HG03469 (cell line): ENCODE results near the gene APBA2.
"Not testable (repeated sequence)": the region's sequence is repeated elsewhere in the genome, so short reads cannot be mapped to it uniquely, and the experiment has no call there.

Source experiments
- ATAC-seq: cut with Tn5 transposase; IDR thresholded peaks from one replicate; pipeline ENCODE4 v1.9.1; 2021; ENCODE audit warnings: mild to moderate bottlenecking, moderate library complexity, moderate number of reproducible peaks; ENCODE audit not compliant: unreplicated experiment

Gene APBA2

DNA sequence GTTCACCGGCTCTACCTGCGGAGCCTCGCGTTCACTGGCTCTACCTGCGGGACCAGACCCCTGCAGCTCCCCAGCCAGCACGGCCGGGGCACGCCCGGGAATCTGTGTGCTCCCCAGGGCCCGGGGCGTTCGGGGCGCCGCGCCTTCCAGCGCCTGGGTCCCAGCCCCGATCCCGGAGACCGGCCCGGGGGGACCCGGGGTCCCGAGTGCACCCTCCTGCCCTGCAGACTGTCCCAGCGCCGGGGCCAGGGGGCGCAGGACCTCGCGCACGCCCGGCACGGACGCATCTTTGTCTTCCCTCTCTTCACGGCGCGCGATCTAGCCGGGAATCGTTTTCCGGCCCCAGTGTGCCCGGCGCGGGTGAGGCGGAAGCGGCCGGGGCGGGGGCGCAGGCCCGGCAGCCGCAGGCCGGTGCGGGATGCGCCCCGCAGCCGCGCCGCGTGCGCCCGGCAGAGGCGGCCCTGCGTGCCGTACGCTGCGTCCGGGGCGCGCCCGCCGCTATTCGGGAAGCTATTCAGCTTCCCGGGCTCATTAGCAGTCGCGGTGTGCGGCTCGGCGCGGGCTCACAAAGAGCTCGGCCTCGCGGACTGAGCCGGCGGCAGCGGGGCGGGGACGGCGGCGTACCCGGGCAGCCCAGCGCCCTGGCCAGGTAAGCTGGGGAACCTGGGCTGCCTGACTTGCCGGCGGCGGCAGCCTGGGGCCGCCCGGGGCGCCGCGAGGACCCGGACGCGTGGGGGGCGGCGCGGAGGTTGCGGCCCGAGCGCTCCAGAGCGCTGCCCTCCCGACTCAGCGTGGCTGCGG is at the start of gene APBA2:
Gene APBA2, plus strand, starts transcription at position 345 of the 801 bp plus-strand sequence. CDS start 167,911 bp downstream, outside the sequence.
- no peak for ATAC-seq

DNA sequence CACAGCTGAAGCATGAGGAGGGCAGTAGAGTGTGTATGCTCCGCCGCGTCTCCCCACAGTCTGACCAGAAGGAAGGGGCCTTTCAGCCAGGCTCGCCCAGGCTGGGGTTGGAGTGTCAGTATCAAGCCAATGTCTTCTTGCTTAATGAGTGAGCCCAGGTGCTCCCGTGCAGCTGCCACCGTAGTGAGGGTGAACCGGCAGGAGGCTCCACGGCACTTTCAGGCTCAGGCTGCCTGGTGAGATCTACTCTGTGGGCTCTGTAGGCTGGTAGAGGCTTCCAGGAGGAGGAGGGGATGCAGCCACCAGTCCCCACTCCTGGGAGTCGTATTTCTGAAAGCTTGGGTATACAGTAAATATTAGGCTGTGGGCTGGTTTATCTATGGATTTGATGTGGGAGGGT is 45.5 kb upstream of the APBA2 start:
- ATAC-seq = not testable (repeated sequence)

DNA sequence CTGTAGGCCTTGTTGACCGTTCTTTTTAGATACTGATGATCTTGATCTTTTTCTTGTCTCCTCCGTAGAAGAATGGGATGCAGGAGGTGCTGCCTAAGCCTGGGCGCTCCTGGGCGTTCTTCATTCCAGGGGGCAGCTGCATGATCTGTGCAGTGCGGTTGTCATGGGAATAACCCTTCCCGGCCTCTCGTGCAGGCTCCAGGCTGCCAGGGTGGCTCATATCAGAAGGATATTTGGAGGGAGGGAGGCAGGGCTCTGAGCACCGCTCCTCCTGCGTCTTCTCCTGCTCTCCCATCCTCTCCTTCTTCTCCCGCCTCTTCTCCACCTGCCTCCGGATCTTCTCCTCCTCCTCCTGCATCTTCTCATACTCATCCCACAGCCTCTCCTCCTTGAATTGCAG is 43.6 kb upstream of the APBA2 start:
- ATAC-seq = not testable (repeated sequence)

DNA sequence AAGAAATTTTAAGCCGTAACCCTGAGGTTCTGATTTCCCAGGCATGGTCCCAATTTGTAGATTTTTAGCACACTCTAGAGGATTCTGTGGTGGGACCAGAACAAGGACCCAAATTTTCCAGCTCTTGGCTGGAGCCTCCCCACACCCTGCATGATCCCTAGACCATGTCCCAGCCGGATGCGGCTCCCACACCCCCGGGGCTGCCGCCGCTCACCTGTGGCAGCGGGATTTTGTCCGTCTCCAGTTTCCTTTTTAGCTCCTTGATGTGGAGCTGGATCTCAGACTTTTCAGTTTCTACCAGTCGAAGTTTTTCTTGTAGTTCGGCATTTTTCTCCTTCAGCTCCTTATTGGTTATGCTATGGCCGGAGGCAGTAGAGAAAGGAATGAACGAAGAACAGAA is 42.3 kb upstream of the APBA2 start:
- not testable (repeated sequence) for ATAC-seq

DNA sequence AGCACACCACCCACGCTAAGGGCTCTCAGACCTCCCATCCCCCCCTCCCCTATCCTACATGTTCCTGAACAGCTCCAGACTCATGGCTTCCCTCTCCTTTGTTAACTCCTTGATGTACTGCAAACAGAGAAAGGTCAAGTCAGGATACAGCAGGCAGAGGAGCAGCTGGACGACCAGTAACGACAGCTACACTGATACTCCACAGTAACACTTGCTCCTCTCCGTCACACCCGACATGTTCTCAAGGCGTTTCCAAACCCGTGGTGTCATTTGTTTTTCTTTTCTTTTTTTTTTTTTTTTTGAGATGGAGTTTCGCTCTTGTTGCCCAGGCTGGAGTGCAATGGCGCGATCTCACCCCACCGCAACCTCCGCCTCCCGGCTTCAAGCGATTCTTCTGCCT is 41.6 kb upstream of the APBA2 start:
- ATAC-seq = not testable (repeated sequence)

DNA sequence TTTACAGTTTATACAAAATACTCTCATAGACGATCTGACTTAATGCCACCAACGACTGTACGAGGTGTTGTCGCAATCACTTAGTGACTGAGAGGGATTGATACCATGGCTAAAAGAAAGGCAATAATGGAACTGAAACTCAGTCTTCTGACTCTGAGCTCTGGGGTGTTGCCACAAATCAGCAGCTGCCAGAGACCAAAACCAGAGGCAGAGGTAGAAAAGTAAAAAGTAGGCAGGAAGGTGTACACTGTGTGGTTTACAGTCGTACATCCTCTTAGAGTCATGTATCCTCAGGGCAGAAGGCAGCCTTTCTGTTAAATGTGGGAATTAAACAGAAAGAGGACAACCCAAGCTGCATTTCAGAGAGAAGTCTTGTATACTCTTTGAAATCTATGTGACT is 38.5 kb upstream of the APBA2 start:
- ATAC-seq = peak; percentile 36

DNA sequence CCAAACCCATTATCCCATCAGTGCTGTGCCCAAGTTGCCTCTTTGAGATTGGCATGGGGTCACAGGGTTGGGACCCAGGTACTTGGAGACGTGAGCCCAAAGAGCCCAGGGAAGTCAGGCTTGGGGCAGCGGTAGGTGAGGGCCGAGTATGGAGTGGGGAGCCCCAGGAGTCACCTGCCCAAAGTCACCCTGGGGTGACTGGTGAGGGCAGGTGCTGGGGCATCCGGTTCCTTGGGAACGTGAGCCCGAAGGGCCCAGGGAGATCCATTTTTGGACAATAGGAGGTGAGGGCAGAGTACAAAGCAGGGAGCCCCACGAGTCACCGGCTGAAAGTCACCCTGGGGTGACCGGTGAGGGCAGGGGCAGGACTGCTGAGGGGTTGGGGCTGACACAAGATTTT is 37.8 kb upstream of the APBA2 start:
- ATAC-seq = not testable (repeated sequence)

DNA sequence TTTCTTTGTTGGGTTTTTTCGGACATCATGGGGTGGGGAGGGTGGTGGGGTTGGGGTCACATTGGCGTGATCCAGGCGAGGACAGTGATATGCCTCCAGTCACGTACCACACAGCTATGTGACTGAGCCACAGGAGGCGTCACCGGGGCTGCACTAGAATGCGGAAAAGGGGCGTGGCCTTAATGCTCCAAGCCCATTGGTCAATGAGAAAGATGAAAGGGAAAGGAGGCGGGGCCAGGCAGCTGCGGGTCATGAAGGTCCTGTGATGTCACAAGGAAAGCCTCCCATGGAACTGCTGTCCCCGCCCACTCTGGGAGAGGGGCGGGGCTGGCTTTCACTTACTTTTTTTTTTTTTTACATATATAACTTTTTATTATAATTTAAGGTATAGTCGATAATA is 37.3 kb upstream of the APBA2 start, which contains the start of gene GOLGA6L7:
Gene GOLGA6L7, minus strand, starts transcription at position 124 of the 400 bp plus-strand sequence. Its CDS starts 95 bp downstream, at position 29.
- not testable (repeated sequence) for ATAC-seq

DNA sequence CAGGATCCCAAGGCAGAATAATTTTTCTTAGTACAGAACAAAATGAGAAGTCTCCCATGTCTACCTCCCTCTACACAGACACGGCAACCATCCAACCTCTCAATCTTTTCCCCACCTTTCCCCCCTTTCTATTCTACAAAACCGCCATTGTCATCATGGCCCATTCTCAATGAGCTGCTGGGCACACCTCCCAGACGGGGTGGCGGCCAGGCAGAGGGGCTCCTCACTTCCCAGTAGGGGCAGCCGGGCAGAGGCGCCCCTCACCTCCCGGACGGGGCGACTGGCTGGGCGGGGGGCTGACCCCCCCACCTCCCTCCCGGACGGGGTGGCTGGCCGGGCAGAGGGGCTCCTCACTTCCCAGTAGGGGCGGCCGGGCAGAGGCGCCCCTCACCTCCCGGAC is 36.5 kb upstream of the APBA2 start:
- ATAC-seq = not testable (repeated sequence)

DNA sequence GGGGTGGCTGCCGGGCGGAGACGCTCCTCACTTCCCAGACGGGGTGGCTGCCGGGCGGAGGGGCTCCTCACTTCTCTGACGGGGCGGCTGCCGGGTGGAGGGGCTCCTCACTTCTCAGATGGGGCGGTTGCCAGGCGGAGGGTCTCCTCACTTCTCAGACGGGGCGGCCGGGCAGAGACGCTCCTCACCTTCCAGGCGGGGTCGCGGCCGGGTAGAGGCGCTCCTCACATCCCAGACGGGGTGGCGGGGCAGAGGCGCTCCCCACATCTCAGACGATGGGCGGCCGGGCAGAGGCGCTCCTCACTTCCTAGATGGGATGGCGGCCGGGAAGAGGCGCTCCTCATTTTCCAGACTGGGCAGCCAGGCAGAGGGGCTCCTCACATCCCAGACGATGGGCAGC is 36.0 kb upstream of the APBA2 start:
- not testable (repeated sequence) for ATAC-seq

DNA sequence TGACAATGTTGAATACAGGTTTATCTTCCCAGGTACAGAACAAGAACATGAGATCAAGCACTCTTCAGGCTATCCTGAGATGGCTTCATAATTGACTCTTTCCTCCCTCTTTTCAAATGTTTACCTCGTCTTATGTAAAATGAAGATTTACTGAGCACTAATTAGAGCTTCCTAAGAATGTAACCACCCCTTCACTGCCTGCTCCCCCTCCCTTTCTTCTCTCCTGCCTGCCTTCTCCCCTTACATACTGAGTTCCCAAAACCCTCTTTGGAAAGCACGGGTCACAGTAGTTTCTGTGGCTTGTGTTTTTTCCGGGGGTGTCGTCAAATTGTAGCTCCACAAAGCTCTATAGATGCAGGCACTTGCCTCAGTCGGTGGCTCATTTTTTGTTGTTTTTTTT is 32.1 kb upstream of the APBA2 start:
- not testable (repeated sequence) for ATAC-seq

DNA sequence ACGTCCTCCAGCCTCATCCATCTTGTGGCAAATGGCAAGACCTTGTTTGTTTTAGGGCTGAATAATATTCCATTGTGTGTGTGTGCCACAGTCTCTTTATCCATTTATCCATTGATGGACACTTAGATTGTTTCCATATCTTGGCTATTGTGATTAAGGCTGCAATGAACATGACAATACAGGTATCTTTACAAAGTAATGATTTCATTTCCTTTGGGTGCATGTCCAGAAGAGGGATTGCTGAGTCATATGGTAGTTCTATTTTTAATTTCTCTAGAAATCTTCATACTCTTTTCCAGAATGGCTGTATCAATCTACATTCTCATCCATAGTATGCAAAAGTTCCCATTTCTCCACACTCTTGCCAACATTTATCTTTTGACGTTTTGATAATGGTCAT is 31.2 kb upstream of the APBA2 start:
- not testable (repeated sequence) for ATAC-seq

DNA sequence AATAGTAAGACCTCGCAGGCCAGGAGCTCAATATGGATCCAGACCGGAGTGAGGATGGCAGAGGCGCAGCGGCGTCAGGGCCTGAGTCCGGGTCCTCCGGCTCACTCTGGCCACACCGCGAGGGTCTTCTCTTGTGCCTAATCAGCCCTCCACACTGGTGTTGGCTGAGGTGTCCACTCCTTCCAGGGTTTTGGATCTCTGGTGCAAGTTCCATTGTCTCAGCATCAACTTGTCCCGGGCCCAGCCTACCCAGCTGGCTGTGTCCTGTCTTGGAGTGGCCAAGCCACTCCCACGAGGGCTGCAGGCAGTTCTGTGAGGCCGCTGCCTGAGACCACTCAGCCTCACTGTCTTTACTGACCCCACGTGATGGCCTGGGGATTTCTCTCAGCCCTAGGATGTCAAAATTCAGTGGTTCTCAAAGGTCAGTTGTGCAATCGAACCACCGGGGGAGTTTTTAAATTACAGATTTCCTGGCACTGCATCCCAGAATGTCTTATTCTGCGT is 24.7 kb upstream of the APBA2 start:
- ATAC-seq = no peak

DNA sequence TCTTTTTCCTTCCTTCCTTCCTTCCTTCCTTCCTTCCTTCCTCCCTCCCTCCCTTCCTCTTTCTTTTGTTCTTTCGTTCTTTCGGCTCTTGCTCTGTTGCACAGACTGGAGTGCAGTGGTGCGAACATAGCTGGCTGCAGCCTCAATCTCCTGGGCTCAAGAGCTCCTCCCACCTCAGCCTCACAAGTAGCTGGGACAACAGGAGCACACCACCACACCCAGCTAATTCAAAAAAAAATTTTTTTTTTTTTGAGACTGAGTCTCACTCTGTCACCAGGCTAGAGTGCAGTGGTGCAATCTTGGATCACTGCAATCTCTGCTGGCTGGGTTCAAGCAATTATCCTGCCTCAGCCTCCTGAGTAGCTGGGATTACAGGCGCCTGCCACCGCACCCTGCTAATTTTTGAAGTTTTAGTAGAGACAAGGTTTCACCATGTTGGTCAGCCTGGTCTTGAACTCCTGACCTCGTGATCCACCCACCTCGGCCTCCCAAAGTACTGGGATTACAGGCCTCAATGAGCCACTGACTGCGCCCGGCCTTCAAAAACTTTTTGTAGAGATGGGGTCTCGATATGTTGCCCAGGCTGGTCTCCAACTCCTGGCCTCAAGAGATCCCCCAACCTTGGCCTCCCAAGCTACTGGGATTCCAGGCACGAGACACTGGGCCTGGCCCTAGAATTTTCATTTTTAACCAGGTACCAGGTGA is 24.0 kb upstream of the APBA2 start:
- ATAC-seq = not testable (repeated sequence)

DNA sequence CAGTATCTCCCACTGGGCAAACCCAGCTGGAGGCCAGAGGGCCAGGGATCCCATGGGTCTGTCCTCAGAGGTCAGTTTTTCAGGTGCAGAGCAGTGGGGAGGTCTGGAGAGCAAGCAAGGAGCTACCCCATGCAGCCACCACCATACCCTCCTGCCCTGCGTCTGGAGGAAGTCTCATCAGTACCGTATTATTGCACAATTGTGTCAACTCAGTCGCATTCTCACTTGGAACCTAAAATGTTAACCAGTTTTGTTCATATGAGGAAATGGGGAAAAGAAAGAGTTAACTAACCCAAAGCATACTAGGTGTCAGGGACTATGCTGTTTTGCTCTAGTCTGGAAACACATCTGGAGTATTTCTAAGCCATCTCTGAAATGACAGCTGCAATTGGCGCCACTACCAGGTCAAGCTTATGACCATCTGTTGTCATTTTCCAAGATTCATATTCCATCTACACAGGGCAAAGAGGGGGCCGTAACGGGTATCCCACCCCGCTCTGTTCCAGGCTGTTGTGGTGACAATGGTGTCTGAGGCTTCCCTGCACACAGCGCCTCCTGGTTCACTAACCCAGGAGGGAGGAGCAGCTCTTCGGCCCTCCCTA is 16.9 kb upstream of the APBA2 start:
- no peak for ATAC-seq

DNA sequence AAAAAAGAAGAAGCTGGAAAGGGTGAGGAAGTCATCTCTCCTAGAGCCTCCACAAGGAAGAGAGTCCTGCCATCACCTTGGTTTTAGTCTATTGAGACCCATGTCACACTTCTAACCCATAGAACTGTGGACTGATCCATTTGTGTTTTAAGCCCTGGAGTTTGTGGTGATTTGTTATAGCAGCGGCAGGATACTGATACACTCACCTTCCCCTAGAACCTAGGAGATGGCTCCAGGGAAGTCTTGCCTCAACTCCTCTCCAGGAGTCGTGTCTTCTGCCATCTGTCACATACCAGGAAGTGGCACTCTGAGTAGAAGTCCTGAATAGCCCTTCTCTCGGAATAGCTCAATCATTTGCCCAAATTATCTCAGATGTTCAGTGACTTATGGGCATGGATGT is 14.6 kb upstream of the APBA2 start:
- ATAC-seq = no peak

DNA sequence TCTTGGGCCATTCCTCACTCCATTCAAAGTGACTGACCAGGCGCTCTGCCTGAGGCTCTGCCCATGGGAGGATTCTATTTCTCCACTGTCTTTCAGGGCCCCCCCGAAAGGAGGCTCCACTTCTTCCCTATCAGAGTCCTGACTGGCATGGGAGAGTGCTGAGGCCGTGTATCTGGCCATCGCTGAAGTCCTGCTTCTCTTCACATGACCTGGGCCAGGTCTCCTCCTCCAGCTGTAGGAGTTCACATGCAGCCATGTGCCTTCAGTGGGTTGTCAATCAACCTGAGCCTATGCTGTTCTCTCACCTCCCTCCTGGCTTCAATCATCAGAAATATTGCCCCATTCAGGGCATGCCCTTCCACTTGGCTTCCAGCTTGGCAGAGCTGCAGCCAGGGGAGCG is 12.8 kb upstream of the APBA2 start:
- no peak for ATAC-seq

DNA sequence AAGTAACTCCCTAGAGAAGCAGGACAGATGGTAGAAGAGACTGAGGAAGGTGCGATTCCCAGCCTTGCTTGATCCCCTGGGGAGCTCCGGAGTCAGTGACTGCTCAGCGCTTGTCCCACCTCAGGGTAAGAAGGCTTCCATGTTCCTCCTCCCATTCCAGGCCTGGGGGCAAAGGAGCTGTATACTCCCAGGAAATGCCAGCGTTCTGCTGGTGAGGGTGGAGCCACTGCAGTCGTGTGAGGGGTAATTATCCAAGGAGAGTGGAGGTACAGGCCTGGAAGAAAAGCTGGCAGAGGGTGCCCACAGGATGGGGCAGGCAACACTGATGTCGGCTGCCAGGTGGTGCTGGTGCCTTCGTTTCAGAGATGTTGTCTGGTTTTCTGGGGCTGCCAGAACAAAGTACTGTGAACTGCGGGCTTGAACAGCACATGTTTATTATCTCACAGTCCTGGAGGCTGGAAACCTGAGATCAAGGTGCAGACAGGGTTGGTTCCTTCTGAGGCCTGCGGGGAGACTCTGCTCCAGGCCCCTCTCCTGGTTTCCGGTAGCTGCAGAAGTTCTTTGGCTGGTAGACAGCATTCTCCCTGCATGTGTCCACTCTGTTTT is 12.1 kb upstream of the APBA2 start:
- no peak for ATAC-seq

DNA sequence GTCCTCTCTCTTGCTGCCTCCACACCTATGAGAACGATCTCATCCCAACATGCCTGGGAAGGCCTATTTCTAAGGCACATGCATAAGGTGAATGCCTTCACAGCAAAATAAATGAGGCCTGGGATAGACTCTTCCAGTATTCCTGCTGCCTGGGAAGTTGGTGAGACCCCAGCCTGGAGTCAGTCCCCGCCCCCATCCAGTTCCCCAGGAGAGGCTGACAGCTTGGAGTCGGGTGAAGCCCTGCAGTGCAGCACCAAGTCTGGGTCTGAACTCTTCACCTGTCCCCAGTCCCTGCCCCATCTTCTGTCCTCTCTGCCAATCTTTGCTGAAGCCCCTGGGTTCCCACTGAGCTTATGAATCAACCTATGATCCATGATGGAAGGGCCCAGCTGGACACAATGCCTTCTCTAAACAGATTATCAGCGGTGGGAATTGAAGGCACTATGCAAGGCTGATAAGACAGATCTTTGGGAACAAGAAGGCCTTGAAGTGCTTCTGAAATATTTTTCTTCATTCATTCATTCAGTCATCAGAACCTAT is 10.2 kb upstream of the APBA2 start:
- no peak for ATAC-seq

DNA sequence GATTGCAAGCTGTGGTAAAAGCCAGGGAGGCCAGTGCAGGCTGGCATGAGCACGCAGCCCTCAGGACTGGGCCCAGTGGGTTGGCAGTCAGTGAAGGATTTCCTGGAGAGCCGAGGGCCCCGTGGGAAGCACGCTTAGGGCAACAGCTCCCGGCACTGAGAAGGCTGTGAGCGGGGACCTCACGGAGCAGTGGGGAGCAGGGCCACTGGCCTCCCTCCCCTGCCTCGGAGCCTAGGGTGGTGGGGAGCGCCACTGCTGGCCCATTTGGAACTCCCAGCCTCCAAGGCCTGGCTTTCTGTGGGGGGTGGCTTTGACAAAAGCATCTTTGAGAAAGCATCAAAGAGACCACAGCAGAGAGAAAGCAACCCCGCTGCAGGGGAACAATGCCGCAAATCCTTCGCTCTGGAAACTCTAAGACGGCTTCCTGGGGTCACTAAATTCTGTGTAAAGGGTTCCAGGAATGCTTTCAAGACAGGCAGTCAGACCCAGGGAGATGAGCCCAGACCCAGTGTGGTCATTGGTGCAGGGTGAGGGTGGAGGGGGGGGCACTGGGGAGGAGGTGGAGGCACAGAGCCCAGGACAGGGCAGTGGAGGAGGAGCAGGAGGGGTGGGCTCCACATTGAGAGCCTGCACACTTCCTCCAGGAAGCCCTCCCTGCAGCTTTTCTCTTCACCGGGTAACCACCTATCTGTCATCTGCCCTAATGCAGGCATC is 9.5 kb upstream of the APBA2 start:
- ATAC-seq = no peak
